Measurements from ENCODE around the gene CDK15. TPM values are rescaled to one million over a fixed set of nuclear protein-coding genes. Genes with fewer than 3 reads are reported as not detected.

CDK15 gene
- total and polyA plus RNA-seq, 9 donors = 0.56 to 2.2 (median 1.1) TPM

DNA sequence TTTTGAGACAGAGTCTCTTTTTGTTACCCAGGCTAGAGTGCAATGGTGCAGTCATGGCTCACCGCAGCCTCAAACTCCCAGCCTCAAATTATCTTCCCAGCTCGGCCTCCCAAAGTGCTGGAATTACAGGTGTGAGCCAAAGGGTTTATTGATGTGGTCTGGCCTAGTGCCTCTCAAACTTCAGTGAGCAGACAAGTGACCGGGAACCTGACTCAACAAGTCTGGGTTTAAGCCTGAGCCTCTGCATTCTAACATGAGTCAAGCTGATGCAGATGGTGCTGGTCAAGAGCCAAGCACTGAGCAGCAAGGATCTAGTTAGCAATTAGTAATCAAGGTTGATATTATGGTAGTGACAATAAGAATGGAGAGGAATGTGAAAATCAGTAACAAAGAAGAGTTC lies 21.3 kb downstream of the CDK15 start:
- no peaks in the 10 kb centered on the region for H3K27me3 ChIP-seq (ENCODE audit: control insufficient read depth, insufficient read depth, low read length)
- H3K9me3 ChIP-seq (replicated peaks; ENCODE audit: control insufficient read depth, low read depth, low read length) = no peaks in the 10 kb centered on the region
- H3K36me3 ChIP-seq (ENCODE audit: control insufficient read depth, insufficient read depth, low read length) = no peaks in the 10 kb centered on the region
- H3K4me3 ChIP-seq (ENCODE audit: low read length) = no peak overlapping the region
- 82% methylated on average over 1 of the region's 3 CpGs for WGBS (ENCODE audit: insufficient coverage)
- no peaks in the 10 kb centered on the region for H3K4me1 ChIP-seq (ENCODE audit: control insufficient read depth, insufficient read depth, low read length)
- H3K27ac ChIP-seq (ENCODE audit: low read length) = no peak overlapping the region
- no peak for DNase-seq

DNA sequence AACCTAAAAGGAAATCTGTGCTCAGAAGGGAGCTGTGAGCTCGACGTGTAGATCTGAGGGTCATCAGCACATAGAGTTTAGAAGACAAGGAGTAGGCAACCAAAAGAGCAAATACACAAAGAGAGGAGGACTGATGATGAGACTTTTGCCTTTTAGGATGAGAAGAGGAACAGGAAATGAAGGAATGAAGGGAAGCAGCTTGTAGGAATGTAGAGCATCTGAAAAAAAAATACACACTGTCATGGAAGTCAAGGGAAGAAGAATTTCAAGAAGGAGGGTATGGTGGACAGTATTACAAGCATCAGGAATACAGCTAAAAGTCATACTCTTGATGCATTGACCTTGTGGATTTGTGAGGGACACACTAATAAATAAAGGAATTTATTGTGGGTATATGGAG lies 21.9 kb downstream of the CDK15 start:
- H3K36me3 ChIP-seq (ENCODE audit: control insufficient read depth, insufficient read depth, low read length) = no peaks in the 10 kb centered on the region
- no peaks in the 10 kb centered on the region for H3K4me1 ChIP-seq (ENCODE audit: control insufficient read depth, insufficient read depth, low read length)
- H3K4me3 ChIP-seq (ENCODE audit: low read length) = no peak overlapping the region
- H3K27ac ChIP-seq (ENCODE audit: low read length) = no peak overlapping the region
- DNase-seq = no peak
- no peaks in the 10 kb centered on the region for H3K27me3 ChIP-seq (ENCODE audit: control insufficient read depth, insufficient read depth, low read length)
- 74% methylated on average over 2 of the region's 2 CpGs for WGBS (ENCODE audit: insufficient coverage)
- H3K9me3 ChIP-seq (replicated peaks; ENCODE audit: control insufficient read depth, low read depth, low read length) = no peaks in the 10 kb centered on the region

DNA sequence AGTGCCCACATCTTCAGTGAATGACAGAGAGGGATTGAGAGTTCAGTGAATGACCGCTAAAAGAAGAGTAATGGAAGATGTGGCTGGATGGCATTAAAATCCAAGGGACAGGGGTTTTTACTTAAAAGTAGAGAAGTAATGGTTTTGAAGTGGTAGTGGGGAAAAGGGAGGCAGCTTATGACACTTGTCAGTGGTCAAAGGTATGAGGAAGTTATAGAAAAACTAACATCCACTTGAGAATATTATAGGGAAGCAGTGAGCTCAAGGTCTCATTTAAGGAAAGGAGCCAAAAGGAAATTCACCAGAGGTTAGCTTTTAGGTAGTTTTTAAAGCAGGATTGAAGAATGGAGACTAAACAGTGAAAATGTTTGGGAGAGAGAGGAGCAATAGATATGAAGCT lies 24.3 kb downstream of the CDK15 start:
- no peaks in the 10 kb centered on the region for H3K4me1 ChIP-seq (ENCODE audit: control insufficient read depth, insufficient read depth, low read length)
- H3K27ac ChIP-seq (ENCODE audit: low read length) = no peak overlapping the region
- WGBS (ENCODE audit: insufficient coverage) = 88% methylated on average over 1 of the region's 1 CpG
- no peaks in the 10 kb centered on the region for H3K27me3 ChIP-seq (ENCODE audit: control insufficient read depth, insufficient read depth, low read length)
- no peak overlapping the region for H3K4me3 ChIP-seq (ENCODE audit: low read length)
- H3K36me3 ChIP-seq (ENCODE audit: control insufficient read depth, insufficient read depth, low read length) = no peaks in the 10 kb centered on the region
- no peaks in the 10 kb centered on the region for H3K9me3 ChIP-seq (replicated peaks; ENCODE audit: control insufficient read depth, low read depth, low read length)
- DNase-seq = no peak

DNA sequence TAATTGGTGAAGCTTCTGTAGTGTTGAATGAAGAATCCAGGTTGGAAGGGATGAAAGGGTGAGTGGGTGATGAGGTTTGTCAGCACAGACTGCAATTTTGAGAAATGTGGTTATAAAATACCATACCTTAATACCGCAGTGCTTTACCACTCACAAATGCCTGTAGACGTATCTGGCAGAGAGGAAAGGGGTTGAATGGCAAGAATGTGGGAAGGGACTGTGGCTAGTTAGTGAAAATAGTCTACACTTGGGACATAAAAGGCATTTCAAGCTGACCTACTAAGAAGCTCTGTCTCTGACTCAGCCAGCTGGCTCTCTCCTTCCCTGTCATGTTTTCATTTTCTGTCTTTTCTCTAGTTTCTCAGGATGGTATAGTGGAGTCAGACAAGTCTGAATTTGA lies 25.1 kb downstream of the CDK15 start:
- Histone ChIP-seq H3K4me3 (ENCODE audit: low read length) (no peak overlapping the region), H3K9me3 (replicated peaks; ENCODE audit: control insufficient read depth, low read depth, low read length) (no peaks in the 10 kb centered on the region), H3K27me3 (ENCODE audit: control insufficient read depth, insufficient read depth, low read length) (no peaks in the 10 kb centered on the region), H3K36me3 (ENCODE audit: control insufficient read depth, insufficient read depth, low read length) (no peaks in the 10 kb centered on the region), H3K27ac (ENCODE audit: low read length) (no peak overlapping the region), H3K4me1 (ENCODE audit: control insufficient read depth, insufficient read depth, low read length) (no peaks in the 10 kb centered on the region)
- WGBS (ENCODE audit: insufficient coverage) = no CpG with 5 or more reads among the region's 2 CpGs
- no peak for DNase-seq

DNA sequence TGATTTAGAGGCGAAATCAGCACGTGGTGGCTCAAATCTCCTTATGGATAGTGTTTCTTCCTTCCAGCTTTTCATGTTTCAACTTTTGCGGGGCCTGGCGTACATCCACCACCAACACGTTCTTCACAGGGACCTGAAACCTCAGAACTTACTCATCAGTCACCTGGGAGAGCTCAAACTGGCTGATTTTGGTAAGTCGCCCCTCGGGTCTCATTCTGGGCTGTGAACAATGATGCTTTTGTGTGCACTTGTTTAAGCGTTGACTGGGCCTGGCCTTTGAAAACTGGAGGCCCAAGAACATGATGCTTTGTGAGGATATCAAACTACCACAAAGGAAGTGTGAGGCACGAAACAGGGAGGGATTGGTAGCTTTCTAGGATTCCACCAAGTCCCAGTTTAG lies 27.4 kb downstream of the CDK15 start:
- 20% methylated on average over 4 of the region's 9 CpGs for WGBS (ENCODE audit: insufficient coverage)
- H3K36me3 ChIP-seq (ENCODE audit: control insufficient read depth, insufficient read depth, low read length) = no peaks in the 10 kb centered on the region
- DNase-seq = no peak
- peaks cover 2% of the 10 kb centered on the region for H3K27me3 ChIP-seq (ENCODE audit: control insufficient read depth, insufficient read depth, low read length)
- H3K4me1 ChIP-seq (ENCODE audit: control insufficient read depth, insufficient read depth, low read length) = no peaks in the 10 kb centered on the region
- no peaks in the 10 kb centered on the region for H3K9me3 ChIP-seq (replicated peaks; ENCODE audit: control insufficient read depth, low read depth, low read length)
- no peak overlapping the region for H3K27ac ChIP-seq (ENCODE audit: low read length)
- H3K4me3 ChIP-seq (ENCODE audit: low read length) = no peak overlapping the region

DNA sequence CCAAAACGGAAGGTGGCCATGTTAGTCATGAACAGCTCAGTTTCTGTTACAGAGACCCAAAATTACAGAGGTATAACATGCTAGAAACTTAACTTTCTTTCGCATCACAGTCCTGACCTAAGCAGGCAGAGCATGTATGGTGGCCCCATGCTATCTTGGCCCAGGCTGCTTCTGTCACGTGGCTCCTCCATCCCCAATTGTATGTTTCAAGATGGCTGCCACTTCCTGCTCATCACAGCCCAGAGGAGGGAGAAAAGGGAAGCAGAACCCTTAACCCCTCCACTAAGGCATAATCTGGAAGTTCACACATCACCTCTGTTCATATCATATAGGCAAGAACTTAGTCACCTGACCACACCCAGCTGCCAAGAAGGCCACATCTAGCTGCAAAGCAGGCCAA lies 28.7 kb downstream of the CDK15 start:
- DNase-seq = no peak
- Histone ChIP-seq H3K4me3 (ENCODE audit: low read length) (no peak overlapping the region), H3K36me3 (ENCODE audit: control insufficient read depth, insufficient read depth, low read length) (no peaks in the 10 kb centered on the region), H3K27ac (ENCODE audit: low read length) (no peak overlapping the region), H3K9me3 (replicated peaks; ENCODE audit: control insufficient read depth, low read depth, low read length) (no peaks in the 10 kb centered on the region), H3K27me3 (ENCODE audit: control insufficient read depth, insufficient read depth, low read length) (peaks cover 2% of the 10 kb centered on the region), H3K4me1 (ENCODE audit: control insufficient read depth, insufficient read depth, low read length) (no peaks in the 10 kb centered on the region)
- WGBS (ENCODE audit: insufficient coverage) = 100% methylated on average over 2 of the region's 3 CpGs

DNA sequence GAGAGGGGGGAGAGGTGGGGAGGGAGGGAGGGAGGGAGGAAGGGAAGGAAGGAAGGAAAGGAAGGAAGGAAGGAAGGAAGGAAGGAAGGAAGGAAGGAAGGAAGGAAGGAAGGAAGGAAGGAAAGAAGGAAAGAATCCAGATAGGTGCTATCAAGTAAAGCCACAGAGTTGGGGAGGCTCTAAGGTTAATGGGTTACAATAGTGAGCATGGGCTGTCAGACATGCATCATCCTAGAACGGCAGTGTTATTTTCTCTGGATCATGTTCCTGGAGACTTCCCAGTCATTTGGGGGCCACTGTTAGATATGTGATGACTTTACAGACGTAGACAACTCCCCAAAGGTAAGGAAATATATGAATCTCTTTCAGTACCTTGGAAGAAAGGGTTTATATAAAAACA lies 31.1 kb downstream of the CDK15 start:
- Histone ChIP-seq H3K36me3 (ENCODE audit: control insufficient read depth, insufficient read depth, low read length) (no peaks in the 10 kb centered on the region), H3K4me3 (ENCODE audit: low read length) (no peak overlapping the region), H3K9me3 (replicated peaks; ENCODE audit: control insufficient read depth, low read depth, low read length) (peaks cover 4% of the 10 kb centered on the region), H3K27me3 (ENCODE audit: control insufficient read depth, insufficient read depth, low read length) (peaks cover 2% of the 10 kb centered on the region), H3K27ac (ENCODE audit: low read length) (no peak overlapping the region), H3K4me1 (ENCODE audit: control insufficient read depth, insufficient read depth, low read length) (no peaks in the 10 kb centered on the region)
- no peak for DNase-seq
- WGBS (ENCODE audit: insufficient coverage) = no CpG with 5 or more reads among the region's 2 CpGs

DNA sequence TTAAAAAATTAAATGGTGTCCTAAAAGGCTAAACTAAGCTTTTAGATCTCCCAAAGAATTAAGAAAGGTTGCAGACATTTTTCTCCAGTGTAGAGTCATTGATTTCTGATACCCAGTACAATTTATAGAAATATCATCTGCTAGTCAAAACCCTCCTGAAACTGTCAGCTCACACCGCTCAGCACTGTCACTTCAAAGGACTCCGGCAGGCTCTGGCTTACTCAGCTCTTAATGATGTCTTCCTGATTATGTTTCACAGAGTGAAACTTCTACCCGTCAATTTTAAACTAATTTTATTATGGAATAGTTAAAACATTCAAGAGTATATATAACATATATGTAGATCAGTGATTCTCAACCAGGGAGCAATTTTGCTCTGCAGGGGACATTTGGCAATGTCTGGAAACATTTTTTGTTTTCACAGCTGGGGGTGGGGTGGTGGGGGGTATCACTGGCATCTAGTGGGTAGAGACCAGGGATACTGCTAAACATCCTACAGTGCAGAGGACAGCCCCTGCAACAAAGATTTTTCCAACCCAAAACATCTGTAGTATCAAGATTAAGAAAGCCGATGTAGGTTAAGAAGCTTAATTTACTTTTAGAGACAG lies 31.6 kb downstream of the CDK15 start:
- Histone ChIP-seq H3K4me3 (ENCODE audit: low read length) (no peak overlapping the region), H3K27ac (ENCODE audit: low read length) (no peak overlapping the region), H3K27me3 (ENCODE audit: control insufficient read depth, insufficient read depth, low read length) (peaks cover 2% of the 10 kb centered on the region), H3K9me3 (replicated peaks; ENCODE audit: control insufficient read depth, low read depth, low read length) (peaks cover 4% of the 10 kb centered on the region), H3K4me1 (ENCODE audit: control insufficient read depth, insufficient read depth, low read length) (no peaks in the 10 kb centered on the region), H3K36me3 (ENCODE audit: control insufficient read depth, insufficient read depth, low read length) (no peaks in the 10 kb centered on the region)
- DNase-seq = no peak
- WGBS (ENCODE audit: insufficient coverage) = 19% methylated on average over 2 of the region's 4 CpGs

DNA sequence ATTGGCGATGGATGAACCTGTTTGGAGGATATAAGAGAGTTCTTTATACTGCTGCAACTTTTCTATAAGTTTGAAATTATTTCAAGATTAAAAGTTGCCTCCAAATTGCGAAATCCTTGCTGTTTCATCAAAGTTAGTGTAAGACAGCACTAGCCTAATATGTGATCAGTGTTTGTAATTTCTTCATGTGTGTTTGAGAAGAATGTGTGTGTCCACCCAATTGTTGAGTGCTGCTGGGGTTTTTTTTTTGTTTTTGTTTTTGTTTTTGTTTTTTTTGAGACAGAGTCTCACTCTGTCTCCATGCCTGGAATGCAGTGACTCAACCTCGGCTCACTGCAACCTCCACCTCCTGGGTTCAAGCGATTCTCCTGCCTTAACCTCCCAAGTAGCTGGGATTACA lies 33.4 kb downstream of the CDK15 start:
- Histone ChIP-seq H3K9me3 (replicated peaks; ENCODE audit: control insufficient read depth, low read depth, low read length) (peaks cover 4% of the 10 kb centered on the region), H3K36me3 (ENCODE audit: control insufficient read depth, insufficient read depth, low read length) (no peaks in the 10 kb centered on the region), H3K27me3 (ENCODE audit: control insufficient read depth, insufficient read depth, low read length) (peaks cover 2% of the 10 kb centered on the region), H3K27ac (ENCODE audit: low read length) (no peak overlapping the region), H3K4me1 (ENCODE audit: control insufficient read depth, insufficient read depth, low read length) (no peaks in the 10 kb centered on the region), H3K4me3 (ENCODE audit: low read length) (no peak overlapping the region)
- no CpG with 5 or more reads among the region's 4 CpGs for WGBS (ENCODE audit: insufficient coverage)
- no peak for DNase-seq

DNA sequence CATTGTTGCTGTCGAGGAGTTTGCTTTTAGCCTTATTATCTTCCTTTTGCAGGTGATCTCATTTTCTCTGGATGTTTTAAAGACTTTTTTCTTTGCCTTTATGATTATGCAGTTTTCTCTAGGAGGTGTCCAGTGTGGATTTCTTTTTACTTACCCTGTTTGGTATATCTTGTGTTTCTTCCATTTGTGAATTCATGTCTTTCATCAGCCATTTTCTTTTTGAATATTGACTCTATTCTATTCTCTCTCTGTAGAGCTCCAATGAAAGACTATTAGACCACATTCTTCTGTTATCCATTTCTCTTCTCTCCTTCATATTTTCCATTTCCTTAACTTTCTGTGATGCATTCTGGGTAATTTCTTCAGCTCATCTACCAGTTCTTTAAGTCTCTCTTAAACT lies 34.4 kb downstream of the CDK15 start:
- Histone ChIP-seq H3K36me3 (ENCODE audit: control insufficient read depth, insufficient read depth, low read length) (no peaks in the 10 kb centered on the region), H3K9me3 (replicated peaks; ENCODE audit: control insufficient read depth, low read depth, low read length) (peaks cover 4% of the 10 kb centered on the region), H3K27me3 (ENCODE audit: control insufficient read depth, insufficient read depth, low read length) (peaks cover 2% of the 10 kb centered on the region), H3K4me3 (ENCODE audit: low read length) (no peak overlapping the region), H3K4me1 (ENCODE audit: control insufficient read depth, insufficient read depth, low read length) (no peaks in the 10 kb centered on the region), H3K27ac (ENCODE audit: low read length) (no peak overlapping the region)
- no peak for DNase-seq
- no CpG with 5 or more reads among the region's 1 CpG for WGBS (ENCODE audit: insufficient coverage)

Data from muscle of leg (tissue), 11 donors.